AG09319 (cell line): Measurements from ENCODE around the gene PABPC1L.

ENCODE experiments used
- DNase-seq: peaks from one replicate; pipeline ENCODE4 v3.0.0-alpha.2; 2010; ENCODE audit warnings: low read depth; ENCODE audit errors: extremely low read depth
- TF ChIP-seq, protein P1 (sequence below): IDR thresholded peaks from 2 replicates; pipeline ENCODE4 v1.5.1; 2011; ENCODE audit warnings: low read depth, mild to moderate bottlenecking, inconsistent platforms, low read length, moderate library complexity

PABPC1L gene

DNA sequence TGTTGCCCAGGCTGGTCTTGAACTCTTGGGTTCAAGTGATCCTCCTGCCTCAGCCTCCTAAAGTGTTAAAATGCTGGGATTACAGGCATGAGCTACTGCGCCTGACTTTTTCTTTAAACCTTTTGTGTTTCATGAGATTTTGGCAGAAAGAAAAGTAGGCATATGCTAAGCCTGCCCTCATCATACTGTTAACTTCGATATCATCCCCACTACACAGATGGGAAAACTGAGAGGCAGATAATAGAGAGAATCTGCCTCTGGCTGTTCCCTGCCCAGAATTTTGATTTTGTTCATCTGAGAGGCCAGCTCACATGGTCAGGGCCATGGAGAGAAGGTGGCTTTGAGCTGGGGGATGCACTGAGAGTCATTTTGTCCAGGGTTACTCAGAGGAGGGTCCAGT, 7.5 kb downstream of the PABPC1L start:
- DNase-seq: no peak
- TF ChIP-seq, protein P1, sequence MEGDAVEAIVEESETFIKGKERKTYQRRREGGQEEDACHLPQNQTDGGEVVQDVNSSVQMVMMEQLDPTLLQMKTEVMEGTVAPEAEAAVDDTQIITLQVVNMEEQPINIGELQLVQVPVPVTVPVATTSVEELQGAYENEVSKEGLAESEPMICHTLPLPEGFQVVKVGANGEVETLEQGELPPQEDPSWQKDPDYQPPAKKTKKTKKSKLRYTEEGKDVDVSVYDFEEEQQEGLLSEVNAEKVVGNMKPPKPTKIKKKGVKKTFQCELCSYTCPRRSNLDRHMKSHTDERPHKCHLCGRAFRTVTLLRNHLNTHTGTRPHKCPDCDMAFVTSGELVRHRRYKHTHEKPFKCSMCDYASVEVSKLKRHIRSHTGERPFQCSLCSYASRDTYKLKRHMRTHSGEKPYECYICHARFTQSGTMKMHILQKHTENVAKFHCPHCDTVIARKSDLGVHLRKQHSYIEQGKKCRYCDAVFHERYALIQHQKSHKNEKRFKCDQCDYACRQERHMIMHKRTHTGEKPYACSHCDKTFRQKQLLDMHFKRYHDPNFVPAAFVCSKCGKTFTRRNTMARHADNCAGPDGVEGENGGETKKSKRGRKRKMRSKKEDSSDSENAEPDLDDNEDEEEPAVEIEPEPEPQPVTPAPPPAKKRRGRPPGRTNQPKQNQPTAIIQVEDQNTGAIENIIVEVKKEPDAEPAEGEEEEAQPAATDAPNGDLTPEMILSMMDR: no peak

DNA sequence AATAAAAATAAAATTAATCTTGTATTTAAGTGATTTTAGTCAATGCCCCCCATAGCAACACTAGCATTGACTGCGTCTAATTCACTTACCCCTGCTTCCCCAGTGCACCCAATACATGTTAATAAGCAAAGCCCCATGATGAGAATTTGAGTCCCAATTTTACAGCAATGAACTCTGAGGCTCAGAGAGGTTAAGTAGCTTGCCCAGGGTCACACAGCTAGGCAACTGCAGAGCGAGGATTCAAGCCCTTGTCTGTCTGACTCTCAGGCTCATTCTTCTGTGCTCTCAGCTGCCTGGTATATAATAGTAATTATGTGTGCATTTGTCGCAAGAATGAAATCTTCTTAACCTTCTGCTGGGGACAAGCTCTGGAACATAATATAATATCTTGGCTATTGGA, 8.5 kb downstream of the PABPC1L start:
- DNase-seq: no peak
- TF ChIP-seq, protein P1: no peak

DNA sequence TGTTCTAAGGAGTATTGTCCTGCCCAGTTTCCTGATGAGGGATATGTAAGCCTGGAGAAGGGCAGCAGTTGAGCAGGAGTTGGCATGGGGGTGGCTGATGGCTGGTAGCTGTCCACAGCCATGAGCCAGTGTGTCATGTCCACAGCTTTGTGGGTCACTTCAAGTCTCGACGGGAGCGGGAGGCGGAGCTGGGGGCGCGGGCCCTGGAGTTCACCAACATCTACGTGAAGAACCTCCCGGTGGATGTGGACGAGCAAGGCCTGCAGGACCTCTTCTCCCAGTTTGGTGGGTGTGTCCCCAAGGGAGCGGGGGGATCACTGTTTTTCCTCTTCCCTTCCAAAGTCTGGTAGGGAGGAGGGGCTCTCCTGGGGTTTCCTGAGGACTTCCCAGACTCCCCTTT, 8.9 kb downstream of the PABPC1L start:
- DNase-seq: no peak
- TF ChIP-seq, protein P1: no peak

DNA sequence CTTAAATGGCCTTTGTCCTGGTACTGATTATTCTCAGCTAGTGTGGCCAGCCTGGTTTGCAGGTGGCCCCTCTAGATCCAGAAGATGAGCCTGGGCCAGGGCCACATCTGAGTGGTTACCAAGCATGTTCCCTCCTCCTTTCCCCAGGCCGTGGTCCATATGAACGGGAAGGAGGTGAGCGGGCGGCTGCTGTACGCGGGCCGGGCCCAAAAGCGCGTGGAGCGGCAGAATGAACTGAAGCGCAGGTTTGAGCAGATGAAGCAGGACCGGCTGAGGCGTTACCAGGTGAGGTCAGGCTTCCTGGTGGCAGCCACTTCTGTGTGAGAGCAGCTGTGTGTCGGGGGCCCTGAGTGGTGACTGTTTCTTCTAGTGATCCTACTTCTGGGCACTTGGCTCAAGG, 11.6 kb downstream of the PABPC1L start:
- no peak for DNase-seq
- TF ChIP-seq, protein P1: no peak

DNA sequence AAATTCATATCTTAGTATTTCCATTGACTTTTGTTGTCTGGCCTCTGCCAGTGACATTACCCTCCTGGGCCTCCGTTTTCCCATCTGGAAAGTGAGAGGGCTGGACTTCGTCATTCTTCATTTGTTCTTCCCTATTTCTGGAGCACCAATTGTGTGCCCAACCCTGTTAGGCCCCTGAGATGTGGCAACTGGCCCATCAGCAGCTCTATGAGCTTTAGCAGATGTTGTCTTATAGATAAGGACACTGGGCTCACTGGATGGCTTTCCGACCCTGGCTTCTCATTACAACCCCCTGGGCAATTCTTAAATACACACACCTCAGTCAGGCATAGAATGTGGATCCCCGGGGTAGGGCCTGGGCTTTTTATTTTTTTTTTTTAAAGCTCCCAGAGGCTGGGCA, 14.7 kb downstream of the PABPC1L start:
- TF ChIP-seq, protein P1: no peak

DNA sequence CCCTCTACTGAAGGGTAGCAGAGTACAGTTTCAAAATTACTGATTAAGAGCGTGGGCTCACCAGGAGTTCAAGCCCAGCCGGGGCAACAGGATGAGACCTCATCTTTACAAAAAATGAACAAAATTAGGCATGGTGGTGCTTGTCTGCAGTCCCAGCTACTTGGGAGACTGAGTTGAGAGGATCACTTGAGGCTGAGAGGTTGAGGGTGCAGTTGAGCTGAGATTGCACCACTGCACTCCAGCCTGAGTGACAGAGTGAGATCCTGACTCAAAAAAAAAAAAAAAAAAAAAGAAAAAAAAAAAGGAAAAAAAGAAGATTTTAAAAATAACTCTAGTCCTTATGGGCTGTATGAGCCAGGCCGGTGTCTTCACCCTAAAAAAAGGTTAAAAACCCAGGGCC, 18.7 kb downstream of the PABPC1L start:
- DNase-seq: no peak
- TF ChIP-seq, protein P1: no peak

More for the DNA sequence above, 14.7 kb downstream of the PABPC1L start:
- no peak for DNase-seq

DNA sequence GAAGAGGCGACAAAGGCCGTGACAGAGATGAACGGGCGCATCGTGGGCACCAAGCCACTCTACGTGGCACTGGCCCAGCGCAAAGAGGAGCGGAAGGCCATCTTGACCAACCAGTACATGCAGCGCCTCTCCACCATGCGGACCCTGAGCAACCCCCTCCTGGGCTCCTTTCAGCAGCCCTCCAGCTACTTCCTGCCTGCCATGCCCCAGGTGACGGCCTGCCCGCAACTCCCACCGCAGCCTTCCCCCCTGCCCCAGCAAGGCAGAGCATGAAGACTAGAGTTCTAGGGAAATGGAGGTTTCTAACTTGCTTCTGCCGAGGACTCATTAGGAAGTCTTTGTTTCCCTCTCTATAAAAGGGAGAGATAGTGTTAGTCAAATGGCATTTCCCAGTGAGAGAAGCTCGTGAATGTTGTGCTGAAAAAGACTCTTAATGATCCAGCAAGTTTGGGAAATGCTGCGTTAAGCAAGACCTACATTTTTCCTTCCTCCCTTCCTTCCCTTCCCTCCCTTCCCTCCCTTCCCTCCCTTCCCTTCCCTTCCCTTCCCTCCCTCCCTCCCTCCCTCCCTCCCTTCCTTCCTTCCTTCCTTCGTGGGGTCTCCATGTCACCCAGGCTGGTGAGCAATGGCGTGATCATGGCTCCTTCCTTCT, 20.8 kb downstream of the PABPC1L start:
- TF ChIP-seq, protein P1: no peak
- no peak for DNase-seq
